Activated T-helper 17 cell treated with anti-CD3 and anti-CD28 coated beads, Interleukin-2, amount 50 U/mL, for 72 hours (primary cell): ENCODE results near the gene NRXN3. TPM values are rescaled to one million over a fixed set of nuclear protein-coding genes. Genes with fewer than 3 reads are reported as not detected.

Experiments
- ATAC-seq: fragments of 150-1000 bp; cut with Tn5 transposase; replicated peaks from 2 replicates; pipeline ENCODE4 v1.10.0; 2021; ENCODE audit warnings: mild to moderate bottlenecking, moderate library complexity
- H3K27ac Mint-ChIP-seq: one replicate; pipeline ENCODE4 v1.8.0; 2022; ENCODE audit warnings: mixed read lengths
- H3K27me3 Mint-ChIP-seq: one replicate; pipeline ENCODE4 v1.8.0; 2022; ENCODE audit warnings: mixed read lengths
- H3K36me3 Mint-ChIP-seq: one replicate; pipeline ENCODE4 v1.8.0; 2022; ENCODE audit warnings: low read depth, mild to moderate bottlenecking, mixed read lengths
- H3K4me1 Mint-ChIP-seq: one replicate; pipeline ENCODE4 v1.8.0; 2022; ENCODE audit warnings: mixed read lengths
- H3K4me3 Mint-ChIP-seq: one replicate; pipeline ENCODE4 v1.8.0; 2022; ENCODE audit warnings: mild to moderate bottlenecking, mixed read lengths
- H3K9me3 Mint-ChIP-seq: one replicate; pipeline ENCODE4 v1.8.0; 2022; ENCODE audit warnings: mixed read lengths
- total RNA-seq, 2 donors: library from RNA; stranded (reverse); gene quantifications; one replicate each; pipeline ENCODE4 v1.2.3, GENCODE V29; 2022

The NRXN3 gene
- total RNA-seq, 2 donors from 2014 or later = not detected

GRCh38 chr14:79299162-79299561, 1129.0 kb downstream of the NRXN3 start:
- no peaks in the 10 kb centered on the region for H3K4me1 Mint-ChIP-seq
- H3K9me3 Mint-ChIP-seq = peaks cover 6% of the 10 kb centered on the region
- no peaks in the 10 kb centered on the region for H3K27me3 Mint-ChIP-seq
- H3K27ac Mint-ChIP-seq = no peak overlapping the region
- H3K4me3 Mint-ChIP-seq = no peak overlapping the region
- ATAC-seq = no peak
- H3K36me3 Mint-ChIP-seq = no peaks in the 10 kb centered on the region

- no peaks in the 10 kb centered on the region for H3K27me3 Mint-ChIP-seq
Measured at GRCh38 chr14:79304279-79304678, 1134.1 kb downstream of the NRXN3 start.

GRCh38 chr14:79306546-79306945, 1136.4 kb downstream of the NRXN3 start:
- H3K9me3 Mint-ChIP-seq = peaks cover 3% of the 10 kb centered on the region
- no peak overlapping the region for H3K4me3 Mint-ChIP-seq
- H3K4me1 Mint-ChIP-seq = no peaks in the 10 kb centered on the region
- no peak overlapping the region for H3K27ac Mint-ChIP-seq
- no peaks in the 10 kb centered on the region for H3K36me3 Mint-ChIP-seq
- ATAC-seq = no peak
- H3K27me3 Mint-ChIP-seq = no peaks in the 10 kb centered on the region

More at GRCh38 chr14:79304279-79304678, 1134.1 kb downstream of the NRXN3 start:
- no peak for ATAC-seq
- Mint-ChIP-seq H3K4me1 (no peaks in the 10 kb centered on the region), H3K9me3 (peaks cover 3% of the 10 kb centered on the region), H3K27ac (no peak overlapping the region), H3K36me3 (no peaks in the 10 kb centered on the region), H3K4me3 (no peak overlapping the region)

GRCh38 chr14:79318371-79318770, 1148.2 kb downstream of the NRXN3 start:
- H3K4me1 Mint-ChIP-seq = no peaks in the 10 kb centered on the region
- ATAC-seq = no peak
- H3K4me3 Mint-ChIP-seq = no peak overlapping the region
- no peak overlapping the region for H3K27ac Mint-ChIP-seq
- no peaks in the 10 kb centered on the region for H3K27me3 Mint-ChIP-seq
- peaks cover 6% of the 10 kb centered on the region for H3K9me3 Mint-ChIP-seq
- H3K36me3 Mint-ChIP-seq = no peaks in the 10 kb centered on the region

GRCh38 chr14:79320561-79320960, 1150.4 kb downstream of the NRXN3 start:
- no peaks in the 10 kb centered on the region for H3K36me3 Mint-ChIP-seq
- no peaks in the 10 kb centered on the region for H3K27me3 Mint-ChIP-seq
- no peaks in the 10 kb centered on the region for H3K4me1 Mint-ChIP-seq
- no peak overlapping the region for H3K4me3 Mint-ChIP-seq
- ATAC-seq = no peak
- no peak overlapping the region for H3K27ac Mint-ChIP-seq
- H3K9me3 Mint-ChIP-seq = peaks cover 6% of the 10 kb centered on the region

GRCh38 chr14:79321070-79321469, 1150.9 kb downstream of the NRXN3 start:
- H3K4me1 Mint-ChIP-seq = no peaks in the 10 kb centered on the region
- H3K27me3 Mint-ChIP-seq = no peaks in the 10 kb centered on the region

GRCh38 chr14:79325071-79325470, 1154.9 kb downstream of the NRXN3 start:
- Mint-ChIP-seq H3K27ac (no peak overlapping the region), H3K36me3 (no peaks in the 10 kb centered on the region), H3K9me3 (no peaks in the 10 kb centered on the region), H3K4me3 (no peak overlapping the region), H3K27me3 (no peaks in the 10 kb centered on the region), H3K4me1 (no peaks in the 10 kb centered on the region)
- ATAC-seq = no peak

More at GRCh38 chr14:79321070-79321469, 1150.9 kb downstream of the NRXN3 start:
- H3K9me3 Mint-ChIP-seq = peaks cover 6% of the 10 kb centered on the region
- no peak for ATAC-seq
- H3K27ac Mint-ChIP-seq = no peak overlapping the region
- H3K4me3 Mint-ChIP-seq = no peak overlapping the region
- H3K36me3 Mint-ChIP-seq = no peaks in the 10 kb centered on the region

GRCh38 chr14:79325557-79325956, 1155.4 kb downstream of the NRXN3 start:
- ATAC-seq = no peak
- H3K27me3 Mint-ChIP-seq = no peaks in the 10 kb centered on the region
- no peak overlapping the region for H3K4me3 Mint-ChIP-seq
- no peaks in the 10 kb centered on the region for H3K4me1 Mint-ChIP-seq
- H3K27ac Mint-ChIP-seq = no peak overlapping the region
- no peaks in the 10 kb centered on the region for H3K36me3 Mint-ChIP-seq
- H3K9me3 Mint-ChIP-seq = no peaks in the 10 kb centered on the region

GRCh38 chr14:79328863-79329262, 1158.7 kb downstream of the NRXN3 start:
- Mint-ChIP-seq H3K27ac (no peak overlapping the region), H3K36me3 (no peaks in the 10 kb centered on the region), H3K9me3 (peaks cover under 1% of the 10 kb centered on the region), H3K27me3 (no peaks in the 10 kb centered on the region), H3K4me3 (no peak overlapping the region), H3K4me1 (no peaks in the 10 kb centered on the region)
- no peak for ATAC-seq

- Mint-ChIP-seq H3K9me3 (peaks cover 5% of the 10 kb centered on the region), H3K27ac (no peak overlapping the region), H3K36me3 (no peaks in the 10 kb centered on the region), H3K4me3 (no peak overlapping the region), H3K27me3 (no peaks in the 10 kb centered on the region), H3K4me1 (no peaks in the 10 kb centered on the region)
- ATAC-seq = no peak
Measured at GRCh38 chr14:79331830-79332229, 1161.7 kb downstream of the NRXN3 start.

- Mint-ChIP-seq H3K9me3 (peaks cover 5% of the 10 kb centered on the region), H3K4me3 (no peak overlapping the region), H3K36me3 (no peaks in the 10 kb centered on the region), H3K27me3 (no peaks in the 10 kb centered on the region), H3K27ac (no peak overlapping the region), H3K4me1 (no peaks in the 10 kb centered on the region)
- ATAC-seq = no peak
Measured at GRCh38 chr14:79332504-79333197, 1162.5 kb downstream of the NRXN3 start.

- Mint-ChIP-seq H3K27ac (no peak overlapping the region), H3K36me3 (no peaks in the 10 kb centered on the region), H3K27me3 (no peaks in the 10 kb centered on the region), H3K9me3 (peaks cover 9% of the 10 kb centered on the region), H3K4me3 (no peak overlapping the region), H3K4me1 (no peaks in the 10 kb centered on the region)
- no peak for ATAC-seq
Measured at GRCh38 chr14:79333198-79333546, 1163.0 kb downstream of the NRXN3 start.

GRCh38 chr14:79334272-79334671, 1164.1 kb downstream of the NRXN3 start:
- no peak for ATAC-seq
- Mint-ChIP-seq H3K27ac (no peak overlapping the region), H3K27me3 (no peaks in the 10 kb centered on the region), H3K4me1 (no peaks in the 10 kb centered on the region), H3K9me3 (peaks cover 9% of the 10 kb centered on the region), H3K4me3 (no peak overlapping the region), H3K36me3 (no peaks in the 10 kb centered on the region)

- no peak overlapping the region for H3K27ac Mint-ChIP-seq
- H3K27me3 Mint-ChIP-seq = no peaks in the 10 kb centered on the region
- no peak for ATAC-seq
- H3K36me3 Mint-ChIP-seq = no peaks in the 10 kb centered on the region
- peaks cover 9% of the 10 kb centered on the region for H3K9me3 Mint-ChIP-seq
- H3K4me3 Mint-ChIP-seq = no peak overlapping the region
- no peaks in the 10 kb centered on the region for H3K4me1 Mint-ChIP-seq
Measured at GRCh38 chr14:79337761-79338160, 1167.6 kb downstream of the NRXN3 start.

GRCh38 chr14:79342942-79343341, 1172.8 kb downstream of the NRXN3 start:
- no peaks in the 10 kb centered on the region for H3K4me1 Mint-ChIP-seq
- H3K27ac Mint-ChIP-seq = no peak overlapping the region
- H3K27me3 Mint-ChIP-seq = no peaks in the 10 kb centered on the region
- no peak overlapping the region for H3K4me3 Mint-ChIP-seq
- ATAC-seq = no peak
- H3K36me3 Mint-ChIP-seq = no peaks in the 10 kb centered on the region
- peaks cover 9% of the 10 kb centered on the region for H3K9me3 Mint-ChIP-seq

- peaks cover 4% of the 10 kb centered on the region for H3K9me3 Mint-ChIP-seq
- H3K27me3 Mint-ChIP-seq = no peaks in the 10 kb centered on the region
- ATAC-seq = no peak
- H3K4me1 Mint-ChIP-seq = no peaks in the 10 kb centered on the region
- H3K36me3 Mint-ChIP-seq = no peaks in the 10 kb centered on the region
- no peak overlapping the region for H3K27ac Mint-ChIP-seq
- no peak overlapping the region for H3K4me3 Mint-ChIP-seq
Measured at GRCh38 chr14:79351011-79351410, 1180.8 kb downstream of the NRXN3 start.
